Measurements from ENCODE around the gene ABCD1.
"Not testable (repeated sequence)": the region's sequence is repeated elsewhere in the genome, so short reads cannot be mapped to it uniquely, and the experiment has no call there.

ABCD1 gene

DNA sequence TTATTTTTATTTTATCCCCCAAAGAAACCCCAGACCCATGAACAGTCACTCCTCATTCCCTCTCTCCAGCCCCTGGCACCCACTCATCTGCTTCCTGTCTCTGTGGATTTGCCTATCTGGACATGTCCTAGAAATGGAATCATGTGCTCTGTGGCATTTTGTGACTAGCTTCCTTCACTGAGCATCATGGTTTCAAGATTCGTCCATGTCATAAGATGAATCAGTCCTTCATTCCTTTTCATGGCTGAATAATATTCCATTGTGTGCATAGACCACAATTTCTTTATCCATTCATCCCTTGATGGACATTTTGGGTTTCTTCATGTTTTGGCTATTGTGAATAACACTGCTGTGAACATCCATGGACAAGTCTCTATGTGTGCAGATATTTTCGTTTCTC is 10.2 kb downstream of the ABCD1 start:
- no peaks in the 10 kb centered on the region for H3K36me3 ChIP-seq (ENCODE audit: control insufficient read depth, insufficient read depth, low read length)

GRCh38 chrX:153735274-153735673 is 10.6 kb downstream of the ABCD1 start:
- no peak overlapping the region for H3K4me3 ChIP-seq (ENCODE audit: insufficient read depth, low read depth, low read length, poor library complexity, severe bottlenecking)
- DNase-seq, result no peak
- H3K36me3 ChIP-seq (ENCODE audit: control insufficient read depth, insufficient read depth, low read length), result no peaks in the 10 kb centered on the region
- peaks cover 9% of the 10 kb centered on the region for H3K4me1 ChIP-seq (ENCODE audit: control insufficient read depth, insufficient read depth, low read length, poor library complexity, severe bottlenecking)
- H3K27ac ChIP-seq (ENCODE audit: insufficient read depth, low read length, poor library complexity, severe bottlenecking), result no peak overlapping the region
- no peaks in the 10 kb centered on the region for H3K9me3 ChIP-seq (ENCODE audit: control insufficient read depth, low read length)
- no peaks in the 10 kb centered on the region for H3K27me3 ChIP-seq (replicated peaks; ENCODE audit: control insufficient read depth, insufficient read depth, low read length, poor library complexity, severe bottlenecking)

More for the DNA sequence above, 10.2 kb downstream of the ABCD1 start:
- H3K27ac ChIP-seq (ENCODE audit: insufficient read depth, low read length, poor library complexity, severe bottlenecking), result no peak overlapping the region
- no peaks in the 10 kb centered on the region for H3K27me3 ChIP-seq (replicated peaks; ENCODE audit: control insufficient read depth, insufficient read depth, low read length, poor library complexity, severe bottlenecking)
- peaks cover 5% of the 10 kb centered on the region for H3K4me1 ChIP-seq (ENCODE audit: control insufficient read depth, insufficient read depth, low read length, poor library complexity, severe bottlenecking)
- no peak for DNase-seq
- H3K9me3 ChIP-seq (ENCODE audit: control insufficient read depth, low read length), result no peaks in the 10 kb centered on the region
- H3K4me3 ChIP-seq (ENCODE audit: insufficient read depth, low read depth, low read length, poor library complexity, severe bottlenecking), result no peak overlapping the region

DNA sequence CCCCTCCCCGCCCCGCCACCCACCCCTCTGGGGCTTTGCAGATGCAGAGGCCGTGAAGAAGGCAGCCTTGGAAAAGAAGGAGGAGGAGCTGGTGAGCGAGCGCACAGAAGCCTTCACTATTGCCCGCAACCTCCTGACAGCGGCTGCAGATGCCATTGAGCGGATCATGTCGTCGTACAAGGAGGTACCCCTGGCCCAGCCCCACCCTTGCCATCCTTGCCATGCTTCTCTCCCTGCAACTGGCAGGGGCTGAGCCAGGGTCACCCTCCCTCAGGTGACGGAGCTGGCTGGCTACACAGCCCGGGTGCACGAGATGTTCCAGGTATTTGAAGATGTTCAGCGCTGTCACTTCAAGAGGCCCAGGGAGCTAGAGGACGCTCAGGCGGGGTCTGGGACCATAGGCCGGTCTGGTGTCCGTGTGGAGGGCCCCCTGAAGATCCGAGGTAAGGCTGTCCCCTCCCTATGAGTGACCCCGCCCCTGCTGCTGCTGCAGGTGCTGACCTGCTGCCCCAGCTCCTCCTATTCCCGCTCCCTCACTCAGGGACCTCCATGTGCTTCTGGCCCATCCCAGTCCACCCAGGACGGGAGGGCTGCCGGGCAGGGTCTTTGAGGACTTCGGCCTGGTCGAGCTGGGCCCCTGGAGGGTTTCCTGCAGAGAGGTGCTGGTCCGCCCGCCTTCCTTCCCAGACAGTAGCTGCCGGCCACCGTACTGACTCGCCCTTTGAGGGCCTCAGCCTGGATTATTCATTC is 11.6 kb downstream of the ABCD1 start:
- Histone ChIP-seq H3K9me3 (ENCODE audit: control insufficient read depth, low read length) (no peaks in the 10 kb centered on the region), H3K36me3 (ENCODE audit: control insufficient read depth, insufficient read depth, low read length) (no peaks in the 10 kb centered on the region), H3K27ac (ENCODE audit: insufficient read depth, low read length, poor library complexity, severe bottlenecking) (no peak overlapping the region), H3K4me1 (ENCODE audit: control insufficient read depth, insufficient read depth, low read length, poor library complexity, severe bottlenecking) (peaks cover 15% of the 10 kb centered on the region), H3K4me3 (ENCODE audit: insufficient read depth, low read depth, low read length, poor library complexity, severe bottlenecking) (no peak overlapping the region), H3K27me3 (replicated peaks; ENCODE audit: control insufficient read depth, insufficient read depth, low read length, poor library complexity, severe bottlenecking) (no peaks in the 10 kb centered on the region)
- no peak for DNase-seq

- no peak overlapping the region for H3K27ac ChIP-seq (ENCODE audit: insufficient read depth, low read length, poor library complexity, severe bottlenecking)
- no peaks in the 10 kb centered on the region for H3K36me3 ChIP-seq (ENCODE audit: control insufficient read depth, insufficient read depth, low read length)
These were observed 12.3 kb downstream of the ABCD1 start for GRCh38 chrX:153736871-153737441.

DNA sequence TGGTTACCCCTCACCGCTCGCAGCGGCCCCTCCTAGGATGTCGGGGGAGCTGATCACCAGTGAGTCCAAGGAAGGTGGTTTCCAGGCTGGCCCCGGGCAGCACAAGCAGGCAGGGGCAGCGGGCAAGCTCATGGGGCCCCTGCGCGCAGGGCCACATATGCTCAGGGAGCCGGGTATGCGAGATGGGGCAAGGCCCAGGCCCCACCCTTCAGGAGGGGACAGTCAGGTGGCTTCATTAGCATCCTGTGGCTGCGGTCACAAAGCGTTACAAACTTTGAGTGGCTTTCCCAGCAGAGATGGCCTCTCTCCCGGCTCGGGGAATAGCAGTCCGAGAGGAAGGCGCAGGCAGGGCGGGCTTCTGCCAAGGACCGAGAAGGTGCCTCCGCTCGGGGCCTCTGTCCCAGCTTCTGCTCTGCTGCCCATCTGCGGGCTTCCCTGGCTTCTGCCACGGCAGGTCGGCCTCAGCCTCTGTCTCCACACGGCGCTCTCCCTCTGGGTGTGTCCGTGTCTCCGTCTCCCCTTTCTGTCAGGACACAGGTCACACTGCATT is 13.5 kb downstream of the ABCD1 start:
- Histone ChIP-seq H3K9me3 (ENCODE audit: control insufficient read depth, low read length) (no peaks in the 10 kb centered on the region), H3K4me3 (ENCODE audit: insufficient read depth, low read depth, low read length, poor library complexity, severe bottlenecking) (no peak overlapping the region), H3K27ac (ENCODE audit: insufficient read depth, low read length, poor library complexity, severe bottlenecking) (no peak overlapping the region), H3K27me3 (replicated peaks; ENCODE audit: control insufficient read depth, insufficient read depth, low read length, poor library complexity, severe bottlenecking) (no peaks in the 10 kb centered on the region), H3K4me1 (ENCODE audit: control insufficient read depth, insufficient read depth, low read length, poor library complexity, severe bottlenecking) (peaks cover 15% of the 10 kb centered on the region), H3K36me3 (ENCODE audit: control insufficient read depth, insufficient read depth, low read length) (no peaks in the 10 kb centered on the region)
- DNase-seq, result no peak

More at GRCh38 chrX:153736871-153737441, 12.3 kb downstream of the ABCD1 start:
- DNase-seq, result no peak
- no peak overlapping the region for H3K4me3 ChIP-seq (ENCODE audit: insufficient read depth, low read depth, low read length, poor library complexity, severe bottlenecking)
- no peaks in the 10 kb centered on the region for H3K9me3 ChIP-seq (ENCODE audit: control insufficient read depth, low read length)
- H3K4me1 ChIP-seq (ENCODE audit: control insufficient read depth, insufficient read depth, low read length, poor library complexity, severe bottlenecking), result peaks cover 15% of the 10 kb centered on the region
- no peaks in the 10 kb centered on the region for H3K27me3 ChIP-seq (replicated peaks; ENCODE audit: control insufficient read depth, insufficient read depth, low read length, poor library complexity, severe bottlenecking)

GRCh38 chrX:153739754-153740486 is 15.3 kb downstream of the ABCD1 start:
- Histone ChIP-seq H3K36me3 (ENCODE audit: control insufficient read depth, insufficient read depth, low read length) (no peaks in the 10 kb centered on the region), H3K4me1 (ENCODE audit: control insufficient read depth, insufficient read depth, low read length, poor library complexity, severe bottlenecking) (peaks cover 15% of the 10 kb centered on the region), H3K4me3 (ENCODE audit: insufficient read depth, low read depth, low read length, poor library complexity, severe bottlenecking) (peak overlapping the region; percentile 22), H3K27me3 (replicated peaks; ENCODE audit: control insufficient read depth, insufficient read depth, low read length, poor library complexity, severe bottlenecking) (no peaks in the 10 kb centered on the region), H3K9me3 (ENCODE audit: control insufficient read depth, low read length) (no peaks in the 10 kb centered on the region), H3K27ac (ENCODE audit: insufficient read depth, low read length, poor library complexity, severe bottlenecking) (no peak overlapping the region)
- DNase-seq, result no peak

DNA sequence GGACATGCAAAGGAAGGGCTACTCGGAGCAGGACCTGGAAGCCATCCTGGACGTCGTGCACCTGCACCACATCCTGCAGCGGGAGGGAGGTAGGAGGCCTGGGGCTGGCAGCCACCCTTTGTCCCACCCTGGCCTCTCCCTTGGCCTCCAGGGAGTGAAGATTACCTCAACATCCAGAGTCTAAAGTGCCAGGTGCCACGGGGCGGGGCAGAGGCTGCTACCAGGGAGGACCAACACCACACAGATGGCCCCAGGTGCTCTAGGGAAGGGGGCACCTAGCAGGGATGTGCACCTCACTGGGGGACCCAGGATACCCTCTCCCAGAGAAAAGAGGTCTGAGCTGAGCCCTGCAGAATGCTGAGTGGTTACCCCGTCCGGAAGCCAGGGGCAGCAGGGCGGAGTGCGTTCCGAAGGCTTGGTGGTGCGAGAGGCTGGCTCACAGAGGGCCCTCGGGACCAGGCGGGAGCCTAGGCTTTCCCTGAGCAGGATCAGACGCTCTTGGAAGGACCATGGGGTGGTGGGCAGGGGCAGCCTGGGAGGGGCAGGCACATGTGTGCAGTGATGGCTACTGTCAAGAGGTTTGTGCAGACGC is 16.1 kb downstream of the ABCD1 start:
- DNase-seq, result no peak
- no peaks in the 10 kb centered on the region for H3K9me3 ChIP-seq (ENCODE audit: control insufficient read depth, low read length)
- H3K4me1 ChIP-seq (ENCODE audit: control insufficient read depth, insufficient read depth, low read length, poor library complexity, severe bottlenecking), result peaks cover 15% of the 10 kb centered on the region
- H3K36me3 ChIP-seq (ENCODE audit: control insufficient read depth, insufficient read depth, low read length), result no peaks in the 10 kb centered on the region
- H3K27ac ChIP-seq (ENCODE audit: insufficient read depth, low read length, poor library complexity, severe bottlenecking), result no peak overlapping the region
- H3K4me3 ChIP-seq (ENCODE audit: insufficient read depth, low read depth, low read length, poor library complexity, severe bottlenecking), result no peak overlapping the region
- H3K27me3 ChIP-seq (replicated peaks; ENCODE audit: control insufficient read depth, insufficient read depth, low read length, poor library complexity, severe bottlenecking), result no peaks in the 10 kb centered on the region

- H3K4me3 ChIP-seq (ENCODE audit: insufficient read depth, low read depth, low read length, poor library complexity, severe bottlenecking), result no peak overlapping the region
- H3K4me1 ChIP-seq (ENCODE audit: control insufficient read depth, insufficient read depth, low read length, poor library complexity, severe bottlenecking), result peaks cover 15% of the 10 kb centered on the region
- H3K36me3 ChIP-seq (ENCODE audit: control insufficient read depth, insufficient read depth, low read length), result no peaks in the 10 kb centered on the region
- H3K27me3 ChIP-seq (replicated peaks; ENCODE audit: control insufficient read depth, insufficient read depth, low read length, poor library complexity, severe bottlenecking), result no peaks in the 10 kb centered on the region
- no peak overlapping the region for H3K27ac ChIP-seq (ENCODE audit: insufficient read depth, low read length, poor library complexity, severe bottlenecking)
- no peak for DNase-seq
- no peaks in the 10 kb centered on the region for H3K9me3 ChIP-seq (ENCODE audit: control insufficient read depth, low read length)
These were observed 16.8 kb downstream of the ABCD1 start for GRCh38 chrX:153741446-153741845.

GRCh38 chrX:153742111-153742510 is 17.5 kb downstream of the ABCD1 start:
- peaks cover 15% of the 10 kb centered on the region for H3K4me1 ChIP-seq (ENCODE audit: control insufficient read depth, insufficient read depth, low read length, poor library complexity, severe bottlenecking)
- DNase-seq; H3K27ac ChIP-seq (ENCODE audit: insufficient read depth, low read length, poor library complexity, severe bottlenecking); H3K27me3 ChIP-seq (replicated peaks; ENCODE audit: control insufficient read depth, insufficient read depth, low read length, poor library complexity, severe bottlenecking); H3K36me3 ChIP-seq (ENCODE audit: control insufficient read depth, insufficient read depth, low read length); H3K4me3 ChIP-seq (ENCODE audit: insufficient read depth, low read depth, low read length, poor library complexity, severe bottlenecking); H3K9me3 ChIP-seq (ENCODE audit: control insufficient read depth, low read length): not testable (repeated sequence)
